GM10266 (cell line): ENCODE measurements around the gene EVX2.

ENCODE experiments used
- DNase-seq: peaks from one replicate; pipeline ENCODE4 v3.0.0; 2012; ENCODE audit errors: extremely low spot score
- TF ChIP-seq, protein P1 (sequence below): IDR thresholded peaks from 2 replicates; pipeline ENCODE4 v1.5.1; 2012; ENCODE audit warnings: mild to moderate bottlenecking, low read depth; ENCODE audit not compliant: control insufficient read depth, insufficient read depth; ENCODE audit errors: missing control alignments

EVX2 gene

DNA sequence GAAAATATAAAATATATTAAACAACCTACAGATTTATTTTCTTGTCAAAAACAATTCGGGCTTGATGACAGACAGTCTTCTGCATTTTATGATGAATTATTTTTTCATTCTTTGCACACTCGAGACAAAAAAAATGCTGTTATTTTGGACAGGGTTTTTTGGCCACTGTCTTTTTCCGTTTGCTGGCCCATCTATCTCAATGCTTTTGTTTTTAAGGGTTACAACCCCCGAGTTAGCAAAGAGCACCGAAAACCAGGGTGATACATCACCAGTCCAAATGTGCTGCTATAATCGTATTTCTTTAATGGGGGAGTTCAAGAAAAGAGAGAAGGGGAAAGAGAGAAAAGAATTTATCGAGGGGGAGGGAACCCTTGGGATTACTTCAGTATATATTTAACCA is 7.7 kb downstream of the EVX2 start:
- DNase-seq, result no peak
- TF ChIP-seq, protein P1, sequence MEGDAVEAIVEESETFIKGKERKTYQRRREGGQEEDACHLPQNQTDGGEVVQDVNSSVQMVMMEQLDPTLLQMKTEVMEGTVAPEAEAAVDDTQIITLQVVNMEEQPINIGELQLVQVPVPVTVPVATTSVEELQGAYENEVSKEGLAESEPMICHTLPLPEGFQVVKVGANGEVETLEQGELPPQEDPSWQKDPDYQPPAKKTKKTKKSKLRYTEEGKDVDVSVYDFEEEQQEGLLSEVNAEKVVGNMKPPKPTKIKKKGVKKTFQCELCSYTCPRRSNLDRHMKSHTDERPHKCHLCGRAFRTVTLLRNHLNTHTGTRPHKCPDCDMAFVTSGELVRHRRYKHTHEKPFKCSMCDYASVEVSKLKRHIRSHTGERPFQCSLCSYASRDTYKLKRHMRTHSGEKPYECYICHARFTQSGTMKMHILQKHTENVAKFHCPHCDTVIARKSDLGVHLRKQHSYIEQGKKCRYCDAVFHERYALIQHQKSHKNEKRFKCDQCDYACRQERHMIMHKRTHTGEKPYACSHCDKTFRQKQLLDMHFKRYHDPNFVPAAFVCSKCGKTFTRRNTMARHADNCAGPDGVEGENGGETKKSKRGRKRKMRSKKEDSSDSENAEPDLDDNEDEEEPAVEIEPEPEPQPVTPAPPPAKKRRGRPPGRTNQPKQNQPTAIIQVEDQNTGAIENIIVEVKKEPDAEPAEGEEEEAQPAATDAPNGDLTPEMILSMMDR, result no peak

DNA sequence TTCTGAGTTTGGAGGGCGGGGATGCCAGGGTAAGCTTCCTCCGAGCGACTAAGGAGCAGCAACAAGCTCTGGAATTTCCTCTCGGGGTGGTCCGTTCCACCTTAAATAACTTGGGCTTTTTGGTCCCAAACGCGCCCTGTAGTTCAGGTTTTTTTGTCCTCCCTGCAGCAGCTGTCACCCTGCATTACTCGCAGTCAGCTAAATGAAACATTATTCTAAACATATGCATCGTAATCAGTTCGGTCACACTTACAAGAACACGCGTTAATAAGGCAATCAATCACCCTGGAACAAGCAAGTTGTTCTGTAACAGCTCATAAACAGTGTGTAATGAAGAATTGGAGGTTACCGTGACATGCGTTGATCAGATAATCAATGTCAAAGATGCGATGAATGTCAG is 8.3 kb downstream of the EVX2 start:
- no peak for DNase-seq
- TF ChIP-seq, protein P1, result no peak

DNA sequence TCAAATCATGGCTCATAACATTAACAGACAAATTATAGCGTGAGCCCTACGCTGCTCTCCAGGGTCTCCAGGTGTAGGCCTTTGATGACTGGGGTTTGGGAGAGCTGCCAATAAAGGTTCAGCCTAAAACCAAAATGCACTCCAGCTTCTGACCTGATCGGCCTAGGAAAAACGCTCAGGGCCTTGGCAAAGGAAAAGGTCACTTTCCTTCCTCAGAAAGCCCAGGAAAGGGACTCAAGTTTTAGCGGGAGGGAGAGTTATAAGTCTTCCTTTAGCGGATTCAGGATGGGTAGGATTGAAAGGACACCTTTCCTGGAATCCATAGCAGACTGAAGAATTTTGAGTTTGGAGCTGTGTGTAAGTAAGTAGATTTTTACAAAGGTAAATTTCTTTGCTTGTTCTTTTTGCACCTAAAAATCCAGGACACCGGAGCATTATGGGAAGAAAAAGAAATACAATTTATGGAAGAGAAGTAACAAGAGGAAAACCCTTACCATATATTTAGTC is 8.8 kb downstream of the EVX2 start:
- TF ChIP-seq, protein P1, result no peak
- DNase-seq, result no peak

DNA sequence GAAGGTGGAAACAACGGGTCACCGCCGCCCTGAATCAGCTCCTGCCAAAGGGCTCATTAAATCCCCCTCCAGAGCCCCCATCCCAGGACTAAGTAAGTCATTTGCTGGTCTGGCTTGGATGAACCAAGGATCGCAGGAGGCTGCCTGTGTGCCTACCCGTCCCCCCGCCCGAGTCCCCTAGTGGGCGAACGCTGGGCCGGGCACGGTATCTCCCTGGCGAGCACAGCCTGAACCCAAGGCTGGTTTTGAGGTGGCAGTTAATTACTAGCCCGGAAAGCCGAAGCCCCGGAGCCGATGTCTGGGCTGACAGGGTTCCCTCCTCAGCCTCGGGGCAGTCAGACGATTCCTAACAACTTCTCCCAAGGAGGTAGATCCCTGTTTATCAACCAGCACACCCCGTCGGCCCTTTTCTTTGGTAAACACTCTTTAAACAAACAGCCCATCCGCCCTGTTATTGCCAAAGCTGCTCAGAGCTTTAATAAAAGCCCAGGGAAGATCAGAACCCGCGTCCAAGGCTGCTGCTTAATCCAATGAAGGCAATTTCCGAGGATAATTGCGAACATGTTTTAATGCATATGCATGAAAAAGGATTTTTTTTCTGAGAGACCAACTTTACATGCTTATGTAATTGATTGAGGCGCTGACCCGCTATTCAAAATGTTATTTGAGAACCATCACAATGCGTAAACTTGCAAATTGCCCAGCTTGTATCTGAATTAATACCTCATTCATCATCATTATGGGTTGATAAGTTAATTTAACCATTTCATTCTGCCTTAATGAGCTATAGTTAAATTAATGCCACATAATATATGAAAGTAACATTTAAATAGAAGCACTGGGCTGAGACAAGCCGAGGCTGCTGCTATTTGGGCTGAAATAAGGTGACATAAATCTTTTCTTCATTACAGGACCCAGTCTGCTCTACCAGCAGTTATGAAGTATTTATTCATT is 10.5 kb downstream of the EVX2 start:
- TF ChIP-seq, protein P1, result no peak
- DNase-seq, result no peak

DNA sequence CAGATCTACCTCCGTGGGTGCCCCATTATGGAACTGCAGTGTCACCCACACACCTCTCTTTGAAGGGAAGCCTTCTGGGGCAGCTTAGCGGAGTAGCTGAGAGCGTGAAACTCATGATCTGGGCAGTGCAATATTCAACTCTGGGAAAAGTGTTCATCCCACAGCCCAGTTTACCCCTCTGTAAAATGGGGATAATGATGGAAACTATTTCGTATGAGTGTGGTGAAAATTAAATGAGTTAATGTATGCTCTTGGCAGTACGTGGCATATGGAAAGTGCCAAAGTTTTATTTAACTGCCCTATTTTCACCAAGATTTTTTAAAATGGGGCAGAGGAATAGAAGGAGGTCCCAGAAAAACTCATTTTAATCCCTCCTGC is 11.5 kb downstream of the EVX2 start:
- TF ChIP-seq, protein P1, result no peak
- no peak for DNase-seq

DNA sequence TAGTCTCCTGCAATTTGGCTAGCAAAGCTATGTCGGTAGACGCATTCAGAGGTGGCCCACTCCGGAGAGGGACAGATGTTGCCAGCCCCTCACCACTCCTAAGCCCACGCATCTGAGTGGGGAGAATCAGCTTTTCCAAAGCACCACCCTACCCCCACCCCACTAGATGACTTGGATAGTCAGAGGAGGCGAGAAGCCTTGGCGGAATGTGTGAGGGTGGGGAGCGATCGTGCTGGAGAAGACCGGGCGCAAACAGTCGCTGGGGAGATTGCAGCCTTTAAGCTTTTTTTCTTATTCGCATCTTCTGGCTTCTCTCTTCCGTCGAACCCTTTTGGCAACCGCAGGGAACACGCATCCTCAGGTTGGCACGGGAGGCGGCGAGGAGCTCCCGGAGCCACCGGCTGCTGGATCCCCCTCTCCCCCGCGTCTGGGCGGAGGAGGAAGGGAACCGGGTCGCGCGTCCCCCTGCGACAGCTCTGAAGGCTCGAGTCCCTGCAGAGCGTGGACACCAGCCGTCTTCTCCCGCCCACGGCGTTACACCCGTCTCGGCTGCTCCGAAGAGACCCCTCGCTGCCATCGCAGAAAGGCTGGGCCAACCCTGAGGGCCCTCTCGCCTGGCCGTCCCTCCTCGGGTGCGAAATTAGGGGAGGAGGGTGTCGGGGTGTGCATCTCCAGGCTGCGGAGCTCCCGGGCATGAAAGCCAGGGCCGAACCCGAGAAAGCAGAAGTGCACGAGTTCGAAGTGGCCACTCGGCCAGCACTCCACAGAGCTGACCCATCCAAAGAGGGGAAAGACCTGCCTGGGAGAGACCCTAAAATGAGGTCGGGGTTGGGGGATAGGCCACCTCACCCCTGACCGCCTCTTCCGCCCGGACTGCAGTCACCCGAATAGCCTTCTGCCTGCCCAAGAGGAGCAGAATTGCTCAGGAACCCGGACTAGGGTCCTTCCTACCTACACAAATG is 12.2 kb downstream of the EVX2 start:
- TF ChIP-seq, protein P1, result no peak
- DNase-seq, result no peak
